OCI-M2 (cell line): ENCODE data around the gene RPS27L.
"Not testable (repeated sequence)": the region's sequence is repeated elsewhere in the genome, so short reads cannot be mapped to it uniquely, and the experiment has no call there.

ENCODE experiments used
- DNase-seq: peaks from one replicate; lab custom pipeline; 2025; ENCODE audit not compliant: unreplicated experiment; lab: John Stamatoyannopoulos, UW

Gene RPS27L

GRCh38 chr15:63103416-63103815 lies 53.9 kb downstream of the RPS27L start:
- DNase-seq = no peak

GRCh38 chr15:63099581-63099980 lies 57.7 kb downstream of the RPS27L start:
- not testable (repeated sequence) for DNase-seq

GRCh38 chr15:63098901-63099300 lies 58.4 kb downstream of the RPS27L start:
- DNase-seq = not testable (repeated sequence)
